ENCODE results near the gene COL18A1. TPM values are rescaled to one million over a fixed set of nuclear protein-coding genes. Genes with fewer than 3 reads are reported as not detected.

The COL18A1 gene
- total and polyA plus RNA-seq, 2 of the 8 experiments (the other 6 are each of a cell fraction or from before 2014, with no cell fraction given): 145 to 201 TPM

DNA sequence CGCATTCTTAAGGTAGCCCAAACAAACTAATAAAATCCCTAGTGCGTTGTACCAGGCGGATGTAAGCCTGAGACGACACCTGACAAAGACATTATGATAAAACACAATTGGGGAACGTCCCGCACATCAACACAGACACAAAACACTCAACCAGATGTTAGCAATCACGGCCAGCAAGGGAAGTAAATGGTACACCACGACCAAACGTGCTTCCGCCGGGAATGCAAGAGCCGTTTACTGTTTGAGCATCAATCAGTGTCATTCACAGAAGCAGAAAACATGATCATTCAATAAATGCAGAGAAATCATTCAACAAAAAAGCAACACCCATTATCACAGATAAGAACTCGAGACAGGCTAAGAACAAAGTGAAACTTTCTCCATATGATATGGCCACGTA lies 49.4 kb upstream of the COL18A1 start (continued):
- TF ChIP-seq MAX (IDR thresholded peaks at IDR 0.05) (no peak), MAFK (IDR thresholded peaks at IDR 0.05; ENCODE audit: low read depth, low read length) (no peak), YY1 (IDR thresholded peaks at IDR 0.05; ENCODE audit: low read depth, low read length) (no peak), RXRA (IDR thresholded peaks at IDR 0.05; ENCODE audit: insufficient read depth, low read depth, low read length) (no peak), RFX5 (IDR thresholded peaks at IDR 0.05; ENCODE audit: borderline replicate concordance, low read depth, low read length) (no peak), ZNF274 (IDR thresholded peaks at IDR 0.05; ENCODE audit: borderline replicate concordance, extremely low read depth, low read length) (no peak)

Data from H1 (cell line).